Nephron (organoid): ENCODE measurements around the gene HELZ2.

Experiments used
- H3K27ac Mint-ChIP-seq, 3 experiments: 2 replicates each; pipeline ENCODE4 v1.8.0; 2020; ENCODE audit warnings: mixed read lengths in 3 of 3, mild to moderate bottlenecking in 2 of 3, moderate library complexity in 1 of 3
- H3K27me3 Mint-ChIP-seq: 2 replicates; pipeline ENCODE4 v1.8.0; 2021; ENCODE audit warnings: low read depth, mild to moderate bottlenecking, moderate library complexity, mixed read lengths
- H3K36me3 Mint-ChIP-seq: 2 replicates; pipeline ENCODE4 v1.8.0; 2020; ENCODE audit warnings: low read depth, mixed read lengths
- H3K4me1 Mint-ChIP-seq: 2 replicates; pipeline ENCODE4 v1.8.0; 2020; ENCODE audit warnings: mixed read lengths
- H3K4me3 Mint-ChIP-seq, 3 experiments: 2 replicates each; pipeline ENCODE4 v1.8.0; 2020; ENCODE audit warnings: mild to moderate bottlenecking in 3 of 3, mixed read lengths in 3 of 3, moderate library complexity in 2 of 3
- H3K9me3 Mint-ChIP-seq: 2 replicates; pipeline ENCODE4 v1.8.0; 2020; ENCODE audit warnings: mixed read lengths
- CTCF ChIP-seq, 3 experiments: fragments of 200-600 bp; sonication (generic); IDR thresholded peaks; one replicate each; pipeline ENCODE4 v1.5.0; 2021; ENCODE audit warnings: antibody characterized with exemption in 3 of 3; ENCODE audit not compliant: unreplicated experiment in 3 of 3

Gene HELZ2

GRCh38 chr20:63545814-63546213, 28.2 kb downstream of the HELZ2 start:
- Mint-ChIP-seq H3K36me3 (no peaks in the 10 kb centered on the region), H3K4me1 (peaks cover 6% of the 10 kb centered on the region), H3K4me3 (no peak overlapping the region), H3K9me3 (no peaks in the 10 kb centered on the region), H3K27me3 (peaks cover 24% of the 10 kb centered on the region), H3K27ac (no peak overlapping the region)
- no peak for TF ChIP-seq CTCF (IDR thresholded peaks at IDR 0.05; ENCODE audit: unreplicated experiment in 3 of 3)

- no peak for TF ChIP-seq CTCF (IDR thresholded peaks at IDR 0.05; ENCODE audit: unreplicated experiment in 3 of 3)
- H3K9me3 Mint-ChIP-seq: no peaks in the 10 kb centered on the region
- peaks cover 6% of the 10 kb centered on the region for H3K4me1 Mint-ChIP-seq
- H3K27ac Mint-ChIP-seq: no peak overlapping the region
- H3K4me3 Mint-ChIP-seq: no peak overlapping the region
- no peaks in the 10 kb centered on the region for H3K36me3 Mint-ChIP-seq
- H3K27me3 Mint-ChIP-seq: peaks cover 17% of the 10 kb centered on the region
Measured at GRCh38 chr20:63544958-63545516, 29.0 kb downstream of the HELZ2 start.

- no peak overlapping the region for H3K4me3 Mint-ChIP-seq
- no peaks in the 10 kb centered on the region for H3K36me3 Mint-ChIP-seq
- no peak overlapping the region for H3K27ac Mint-ChIP-seq
- peaks cover 17% of the 10 kb centered on the region for H3K27me3 Mint-ChIP-seq
- no peaks in the 10 kb centered on the region for H3K9me3 Mint-ChIP-seq
- no peak for TF ChIP-seq CTCF (IDR thresholded peaks at IDR 0.05; ENCODE audit: unreplicated experiment in 3 of 3)
- H3K4me1 Mint-ChIP-seq: peaks cover 6% of the 10 kb centered on the region
Measured at GRCh38 chr20:63544241-63544957, 29.6 kb downstream of the HELZ2 start.

- H3K4me1 Mint-ChIP-seq: peaks cover 6% of the 10 kb centered on the region
- peaks cover 16% of the 10 kb centered on the region for H3K27me3 Mint-ChIP-seq
- H3K36me3 Mint-ChIP-seq: no peaks in the 10 kb centered on the region
- no peaks in the 10 kb centered on the region for H3K9me3 Mint-ChIP-seq
- no peak overlapping the region for H3K4me3 Mint-ChIP-seq
- H3K27ac Mint-ChIP-seq: peak overlapping the region in 1 of 3 experiments; percentile 12
- no peak for TF ChIP-seq CTCF (IDR thresholded peaks at IDR 0.05; ENCODE audit: unreplicated experiment in 3 of 3)
Measured at GRCh38 chr20:63543733-63544132, 30.3 kb downstream of the HELZ2 start.

GRCh38 chr20:63543131-63543530, 30.9 kb downstream of the HELZ2 start:
- TF ChIP-seq CTCF (IDR thresholded peaks at IDR 0.05; ENCODE audit: unreplicated experiment in 3 of 3): no peak
- Mint-ChIP-seq H3K36me3 (no peaks in the 10 kb centered on the region), H3K4me1 (peaks cover 6% of the 10 kb centered on the region), H3K27ac (no peak overlapping the region), H3K27me3 (peaks cover 12% of the 10 kb centered on the region), H3K4me3 (no peak overlapping the region), H3K9me3 (no peaks in the 10 kb centered on the region)

- no peak for TF ChIP-seq CTCF (IDR thresholded peaks at IDR 0.05; ENCODE audit: unreplicated experiment in 3 of 3)
- H3K27ac Mint-ChIP-seq: no peak overlapping the region
- H3K9me3 Mint-ChIP-seq: no peaks in the 10 kb centered on the region
- H3K36me3 Mint-ChIP-seq: no peaks in the 10 kb centered on the region
- H3K4me1 Mint-ChIP-seq: peaks cover 6% of the 10 kb centered on the region
- peaks cover 12% of the 10 kb centered on the region for H3K27me3 Mint-ChIP-seq
- H3K4me3 Mint-ChIP-seq: no peak overlapping the region
Measured at GRCh38 chr20:63542696-63543095, 31.3 kb downstream of the HELZ2 start.
